ENCODE measurements around the gene HSD17B1.

Gene HSD17B1

DNA sequence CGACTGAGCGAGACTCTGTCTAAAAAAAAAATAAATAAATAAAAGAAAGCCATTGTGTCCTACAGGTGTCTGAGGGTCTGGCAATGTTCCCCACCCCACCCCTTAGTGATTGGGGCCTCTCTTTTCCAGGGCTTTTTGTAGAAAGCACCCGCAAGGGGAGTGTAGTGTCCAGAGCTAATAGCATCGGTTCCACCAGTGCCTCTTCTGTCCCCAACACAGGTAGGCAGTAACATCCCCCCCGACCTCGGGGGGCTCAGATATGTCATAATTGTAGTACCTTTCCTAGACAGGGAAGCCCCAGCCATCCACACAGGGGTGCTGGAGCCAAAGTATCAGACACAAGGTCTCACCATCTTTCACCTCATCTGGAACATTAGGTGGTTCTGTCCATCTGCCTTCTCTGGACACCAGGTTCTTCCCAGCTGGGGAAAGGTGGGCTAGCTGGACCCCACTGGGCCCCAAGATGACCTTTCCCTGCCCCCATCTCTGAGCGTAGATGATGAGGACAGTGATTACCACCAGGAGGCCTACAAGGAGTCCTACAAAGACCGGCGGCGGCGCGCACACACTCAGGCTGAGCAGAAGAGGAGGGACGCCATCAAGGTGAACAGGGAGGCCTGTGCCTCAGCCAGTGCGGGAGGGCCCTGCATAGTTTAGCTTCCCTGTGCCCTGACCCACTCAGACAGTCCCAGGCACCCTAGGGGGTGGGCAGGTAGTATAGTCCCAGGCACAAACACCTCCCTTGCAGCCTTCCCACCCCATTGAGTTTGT, 15.8 kb downstream of the HSD17B1 start:
- FAIRE-seq = no peak

DNA sequence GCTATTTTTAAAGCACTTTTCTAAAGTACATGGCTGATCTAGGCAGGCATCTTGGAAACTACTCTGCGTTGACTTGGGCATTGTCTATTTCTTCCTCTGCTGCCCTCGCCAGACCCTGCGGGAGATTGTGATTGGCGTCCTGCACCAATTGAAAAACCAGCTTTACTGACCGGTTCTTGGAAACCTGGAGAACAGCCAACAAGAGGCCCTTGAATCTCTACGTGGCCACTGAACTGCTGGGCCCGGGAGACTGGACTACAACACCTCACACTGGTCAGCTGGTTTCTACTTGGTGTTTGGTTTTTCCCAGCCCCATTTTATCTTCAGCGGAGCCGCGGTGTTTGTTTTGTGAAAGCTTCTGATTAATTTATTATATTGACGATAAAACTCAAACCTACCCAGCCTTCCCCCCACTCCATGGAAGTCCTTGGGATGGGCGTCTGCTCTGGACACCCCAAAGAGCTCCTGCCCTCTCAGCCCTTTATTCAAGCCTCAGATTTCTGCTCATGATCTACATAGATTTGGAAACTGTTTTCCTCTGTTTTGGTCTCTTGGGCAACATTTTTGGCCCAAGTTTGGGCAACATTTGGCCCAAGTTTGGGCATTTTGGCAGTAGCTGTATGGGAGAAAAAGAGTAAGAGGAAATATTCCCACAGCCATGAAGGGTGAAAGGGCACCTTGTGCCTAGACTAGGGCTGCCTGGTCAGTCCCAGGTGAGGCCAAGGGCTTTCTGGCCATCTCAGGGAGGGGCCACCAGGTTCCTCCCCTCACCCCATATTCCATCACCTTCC, 18.9 kb downstream of the HSD17B1 start:
- no peak for FAIRE-seq

DNA sequence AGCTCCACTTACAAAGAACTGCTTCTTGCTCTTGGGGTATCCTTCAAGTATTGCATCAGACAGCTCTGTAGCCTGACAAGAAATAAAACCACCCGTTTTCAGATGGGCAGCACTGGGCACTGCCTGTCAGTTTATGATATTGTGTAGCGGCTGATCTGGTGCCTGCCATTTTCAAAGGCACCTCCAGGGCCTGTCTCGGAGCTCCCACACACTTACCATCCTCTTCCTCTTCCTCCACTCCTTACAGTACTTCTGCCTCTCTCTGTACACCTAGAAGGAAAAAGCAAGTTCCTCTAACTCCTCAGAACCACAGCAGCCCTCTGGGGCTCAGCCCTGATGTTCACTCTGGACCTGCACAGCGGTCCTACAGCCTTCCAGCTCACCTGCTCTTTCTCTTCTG, 20.4 kb downstream of the HSD17B1 start:
- FAIRE-seq = no peak

DNA sequence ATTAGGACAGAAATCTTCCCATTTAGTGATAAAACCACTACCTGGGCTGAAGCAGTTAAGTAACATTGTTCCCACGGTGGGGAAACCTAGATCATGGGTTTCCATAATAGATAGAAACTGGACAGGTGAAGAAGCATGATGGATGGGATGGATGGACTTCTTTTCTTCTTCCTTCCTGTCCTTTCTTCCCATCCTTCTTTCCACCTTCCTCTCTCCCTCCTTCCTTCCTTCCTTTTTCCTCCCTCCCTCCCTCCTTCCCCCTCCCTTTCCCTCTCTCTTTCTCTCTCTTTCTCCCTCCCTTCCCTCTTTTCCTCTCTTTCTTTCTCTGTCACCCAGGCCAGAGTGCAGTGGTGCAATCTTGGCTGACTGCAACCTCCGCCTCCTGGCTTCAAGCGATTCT, 21.7 kb downstream of the HSD17B1 start:
- FAIRE-seq = no peak

DNA sequence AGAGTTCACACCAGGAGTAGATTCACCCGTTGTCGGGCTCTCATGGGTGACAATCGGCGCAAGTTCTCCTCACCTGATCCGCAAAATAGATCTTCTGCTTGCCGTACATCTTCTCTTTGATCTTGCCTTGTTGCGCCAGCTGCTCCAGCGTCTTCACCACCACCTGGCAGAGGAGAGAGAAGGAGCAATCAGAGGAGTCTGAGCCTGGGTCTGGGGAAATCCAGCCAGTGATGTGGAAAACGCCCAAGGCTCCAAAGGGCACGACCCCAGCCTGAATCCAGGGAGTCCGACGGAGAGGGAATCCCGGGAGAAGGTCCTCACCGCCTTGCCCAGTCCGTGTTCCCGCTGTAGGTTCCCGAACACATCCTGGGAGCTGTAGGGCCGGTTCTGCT, 24.4 kb downstream of the HSD17B1 start:
- no peak for FAIRE-seq

DNA sequence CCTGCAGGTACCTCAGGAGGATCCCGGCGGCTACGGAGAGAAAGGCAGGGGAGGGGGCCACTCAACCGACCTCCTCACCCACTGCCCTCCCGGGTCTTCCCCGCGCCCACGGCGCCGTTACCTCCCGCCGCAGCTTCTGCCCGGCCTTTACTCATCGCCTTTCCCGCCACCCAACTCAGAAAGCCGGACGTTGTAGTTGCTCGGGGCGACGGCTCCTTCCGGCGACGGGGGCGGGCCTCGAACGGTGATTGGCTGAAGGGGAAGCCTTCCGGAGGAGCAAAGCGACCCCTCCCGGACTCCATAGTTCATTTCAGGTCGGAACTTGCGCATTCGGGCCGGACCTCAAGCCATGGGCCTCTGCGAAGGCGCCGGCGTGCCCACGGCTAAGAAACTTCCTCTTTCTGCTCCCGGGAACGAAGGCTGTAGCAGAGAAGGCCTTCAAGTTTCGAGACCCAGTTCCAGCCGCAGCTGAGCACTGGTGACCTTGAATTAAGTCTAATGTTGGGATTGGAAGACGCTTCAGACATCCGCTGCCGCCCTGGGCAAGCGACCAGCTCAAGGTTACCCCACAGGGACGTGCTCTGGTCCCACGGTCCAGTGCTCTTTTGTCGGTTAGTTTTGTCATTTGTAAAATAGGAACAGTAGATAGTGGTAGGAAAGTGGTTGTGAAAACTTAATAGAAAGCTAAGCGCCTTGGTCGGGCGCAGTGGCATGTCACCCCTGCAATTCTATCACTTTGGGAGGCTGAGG, 25.0 kb downstream of the HSD17B1 start, which contains the start of gene PSMC3IP:
TSS of gene PSMC3IP (minus strand) at position 198 of the 750 bp plus-strand sequence. CDS start at position 155, 43 bp downstream.
- peak; percentile 93 for FAIRE-seq

DNA sequence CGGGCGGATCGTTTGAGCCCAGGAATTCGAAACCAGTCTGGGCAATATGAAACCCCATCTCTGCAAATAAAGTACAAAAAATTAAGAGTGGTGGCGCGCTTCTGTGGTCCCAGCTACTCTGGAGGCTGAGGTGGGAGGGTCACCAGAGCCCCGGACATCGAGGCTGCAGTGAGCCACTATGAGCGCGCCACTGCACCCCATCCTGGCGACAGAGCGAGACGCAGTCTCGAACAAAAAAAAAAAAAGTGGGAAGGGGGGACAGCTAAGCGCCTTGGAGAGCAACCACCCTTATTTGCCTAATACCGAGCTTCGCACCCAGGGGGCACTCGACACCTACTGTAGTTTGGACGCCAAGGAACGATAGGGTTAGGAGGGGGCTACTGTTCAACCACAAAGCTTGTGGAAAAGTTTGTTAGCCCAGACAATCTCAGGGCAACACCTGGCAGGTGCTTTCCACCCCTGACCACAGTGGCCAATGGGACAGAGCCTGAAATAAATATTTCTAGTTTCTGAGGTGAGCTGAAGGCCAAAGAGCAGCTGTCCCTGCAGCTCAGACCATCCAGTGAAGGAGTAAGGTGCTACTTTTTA, 25.7 kb downstream of the HSD17B1 start:
- FAIRE-seq = no peak

DNA sequence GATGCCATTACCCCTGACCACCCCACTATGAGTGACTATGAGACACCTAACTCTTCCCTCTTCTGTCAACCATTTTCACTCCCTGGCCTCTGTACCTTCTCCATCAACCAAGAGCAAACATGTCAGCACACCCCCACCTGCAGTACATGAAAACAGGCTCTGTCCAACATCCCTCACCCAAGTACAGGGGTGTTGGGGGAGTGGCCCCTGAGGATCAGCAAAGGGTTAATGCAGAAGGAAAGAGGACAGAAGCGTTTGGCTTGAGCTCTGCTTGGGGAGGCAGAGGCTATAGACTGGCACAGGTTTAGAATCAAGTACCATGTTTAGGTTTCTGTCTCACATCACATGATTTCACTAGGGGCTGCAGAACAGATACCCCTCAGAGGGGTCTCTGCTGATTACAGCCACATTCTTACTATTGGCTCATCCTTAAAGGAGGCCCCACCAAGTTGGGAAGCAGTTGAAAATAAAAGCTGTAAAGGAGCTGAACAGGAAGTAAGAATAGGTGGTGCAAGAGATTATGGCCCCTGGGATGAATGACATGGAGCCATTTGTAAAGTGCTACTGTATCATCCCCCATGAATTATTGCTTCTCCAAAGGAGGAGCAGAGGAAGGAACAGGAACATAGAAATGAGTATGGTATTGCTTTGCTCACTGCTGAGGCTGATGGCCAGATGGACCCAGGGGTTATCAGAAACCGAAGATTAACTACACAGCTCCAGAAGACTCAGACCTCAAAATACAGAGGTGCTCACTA, 27.2 kb downstream of the HSD17B1 start:
- no peak for FAIRE-seq

DNA sequence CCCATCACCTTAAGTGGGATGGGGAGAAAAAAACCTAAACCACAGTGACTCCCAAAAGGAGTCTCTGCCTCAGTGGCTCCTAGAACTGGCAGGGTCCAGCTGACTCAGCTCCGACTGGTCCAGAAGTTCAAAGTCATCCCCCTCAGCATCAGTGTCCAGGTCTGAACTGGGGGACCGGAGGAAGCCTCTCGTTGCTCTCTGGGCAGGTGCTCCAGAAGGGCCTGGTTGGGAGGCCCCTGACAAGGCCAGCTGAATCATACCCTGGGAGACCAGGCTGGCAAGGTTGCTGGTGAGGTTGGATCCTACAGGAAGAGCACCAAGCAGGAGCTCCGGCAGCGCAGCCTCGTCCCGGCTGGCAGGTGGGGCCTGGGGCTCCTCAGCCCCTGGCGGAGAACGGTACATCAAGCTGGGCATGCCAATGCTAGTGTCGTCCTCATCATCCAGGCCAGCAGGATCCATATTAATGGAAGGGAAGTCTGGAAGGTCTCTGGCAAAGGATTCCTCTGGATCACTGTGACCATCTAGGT, 29.1 kb downstream of the HSD17B1 start:
- FAIRE-seq = no peak

DNA sequence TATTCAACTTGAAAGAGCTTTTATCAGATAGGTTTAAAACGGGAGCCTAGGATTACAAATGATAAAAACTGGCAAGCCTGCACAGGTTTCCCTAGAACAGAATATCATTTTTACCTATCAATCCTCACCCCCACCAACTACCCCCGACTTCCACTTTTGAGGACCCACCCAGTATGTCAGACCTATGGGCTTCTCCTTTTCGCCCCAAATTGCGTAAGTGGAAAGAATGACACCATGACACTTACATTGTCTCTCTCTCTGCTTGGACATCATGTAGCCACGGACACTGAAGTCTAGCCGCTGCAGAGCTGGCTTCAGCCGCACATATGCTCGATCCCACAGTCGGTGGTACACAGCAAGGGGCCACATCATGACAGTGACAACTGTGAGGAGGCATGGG, 32.2 kb downstream of the HSD17B1 start:
- FAIRE-seq = no peak

DNA sequence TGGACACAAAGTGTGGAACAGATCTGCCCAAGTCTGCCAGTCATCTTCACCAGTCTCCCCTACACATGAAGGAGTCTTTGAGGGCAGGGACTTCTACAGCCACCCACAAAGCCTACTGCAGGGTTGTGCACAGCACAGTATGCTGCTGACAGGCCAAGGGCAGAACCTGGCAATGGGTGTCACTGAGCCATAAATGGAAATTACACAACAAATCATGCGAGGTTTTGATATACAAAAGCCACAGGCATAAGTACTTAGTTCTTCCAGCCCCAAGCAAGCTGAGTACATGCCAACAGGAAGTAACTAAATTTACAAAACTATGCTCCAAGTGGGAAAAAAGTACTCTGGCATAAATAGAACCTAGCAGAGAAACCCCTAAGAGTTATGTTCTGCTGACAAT, 32.6 kb downstream of the HSD17B1 start:
- FAIRE-seq = no peak

DNA sequence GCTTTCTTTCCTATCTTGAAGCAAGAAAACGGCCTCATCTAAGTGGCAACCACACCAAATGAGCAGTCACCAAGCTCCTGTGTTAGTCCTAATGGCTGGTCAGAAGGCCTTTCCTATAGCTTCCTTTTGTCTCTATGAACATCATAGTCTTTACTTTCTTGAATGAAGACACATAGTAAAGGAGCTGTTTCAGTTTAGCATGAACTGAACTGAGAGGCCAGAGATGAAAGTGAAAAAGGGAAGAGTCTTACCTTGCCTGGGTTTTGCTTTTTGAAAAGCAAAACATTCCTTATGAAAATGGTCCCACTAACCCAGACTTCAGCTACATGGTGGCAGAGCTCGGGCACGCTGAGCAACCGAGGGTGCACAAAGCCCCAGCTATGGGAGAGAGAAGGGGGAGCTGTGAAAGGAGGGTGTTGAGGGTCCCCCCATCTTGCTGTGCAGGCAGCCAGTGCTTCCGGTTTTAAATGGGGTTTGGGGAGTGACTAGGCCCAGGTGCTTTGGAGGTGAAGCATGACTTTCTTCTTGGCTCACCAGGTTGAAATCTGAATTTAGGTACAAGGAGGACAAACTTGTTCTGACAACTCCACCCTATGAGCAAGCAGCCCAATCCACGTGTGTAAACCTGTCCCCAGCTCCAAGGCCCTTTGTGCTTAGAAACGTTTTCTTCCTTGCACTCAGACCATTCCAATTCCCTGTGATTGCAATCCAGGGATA, 33.9 kb downstream of the HSD17B1 start:
- no peak for FAIRE-seq

DNA sequence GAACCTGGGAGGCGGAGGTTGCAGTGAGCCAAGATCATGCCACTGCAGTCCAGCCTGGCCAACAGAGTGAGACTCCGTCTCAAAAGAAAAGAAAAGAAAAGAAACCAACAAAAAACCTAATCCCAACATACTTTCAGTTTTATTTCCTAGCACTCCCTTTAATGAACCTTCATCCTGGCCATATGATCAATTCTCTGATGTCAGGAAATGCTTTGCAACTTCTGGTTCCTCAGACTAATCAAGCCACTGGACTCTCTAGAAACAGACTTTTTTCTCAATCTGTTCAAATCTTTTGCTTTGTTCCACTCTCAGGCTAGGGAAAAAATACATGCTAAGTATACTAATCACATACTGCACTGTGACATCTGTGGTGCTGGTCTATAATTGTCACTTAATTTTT, 38.2 kb downstream of the HSD17B1 start:
- FAIRE-seq = no peak

DNA sequence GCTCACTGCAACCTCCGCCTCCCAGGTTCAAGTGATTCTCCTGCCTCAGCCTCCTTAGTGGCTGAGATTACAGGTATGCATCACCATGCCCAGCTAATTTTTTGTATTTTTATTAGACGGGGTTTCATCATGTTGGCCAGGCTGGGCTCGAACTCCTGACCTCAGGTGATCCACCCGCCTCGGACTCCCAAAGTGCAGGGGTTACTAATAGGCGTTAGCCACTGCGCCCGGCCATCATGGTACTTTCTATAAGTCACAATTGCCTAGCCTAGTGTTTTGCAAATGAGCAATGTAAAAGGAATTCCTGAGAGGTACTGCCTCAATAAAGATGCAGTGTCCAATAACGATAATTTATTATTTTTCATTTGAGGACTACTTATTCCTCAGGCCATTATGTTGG, 38.7 kb downstream of the HSD17B1 start:
- FAIRE-seq = no peak

DNA sequence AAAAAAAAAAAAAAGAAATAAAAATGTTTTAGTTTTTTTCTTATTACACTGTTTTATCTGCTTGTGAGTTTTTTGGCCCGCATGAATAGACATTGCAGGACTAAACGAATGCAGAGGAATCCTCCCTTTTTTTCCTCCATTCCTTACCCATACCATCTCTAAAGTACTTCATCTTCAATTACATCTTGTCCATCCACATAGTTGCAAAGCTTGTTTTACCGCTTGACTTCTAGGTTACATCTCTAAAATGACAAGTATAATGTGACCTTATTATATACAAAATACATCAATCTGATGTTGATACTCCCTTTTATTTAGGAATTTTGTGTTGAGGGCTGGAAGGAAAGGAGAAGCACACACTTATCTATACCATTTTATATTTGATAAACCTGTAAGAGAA, 43.7 kb downstream of the HSD17B1 start:
- no peak for FAIRE-seq

DNA sequence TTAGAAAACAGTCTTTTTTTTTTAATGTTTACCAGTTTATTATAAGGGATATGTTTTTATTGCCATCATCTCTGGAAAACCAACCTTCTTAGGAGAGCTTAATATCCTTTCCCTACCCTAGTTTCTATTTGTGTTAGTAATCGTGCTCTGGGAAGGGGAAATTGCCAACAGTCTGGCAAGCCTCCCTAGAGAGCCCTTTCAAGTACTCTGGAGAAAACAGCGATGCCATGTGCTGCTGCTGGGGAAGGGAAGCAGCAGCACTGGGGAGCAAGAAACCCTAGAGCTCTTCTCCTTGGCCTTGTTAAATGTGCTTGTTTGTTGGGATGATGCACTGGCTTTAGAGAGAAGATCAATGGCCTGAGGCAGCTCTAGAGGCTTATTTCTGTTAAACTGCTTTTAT, 46.2 kb downstream of the HSD17B1 start:
- no peak for FAIRE-seq

DNA sequence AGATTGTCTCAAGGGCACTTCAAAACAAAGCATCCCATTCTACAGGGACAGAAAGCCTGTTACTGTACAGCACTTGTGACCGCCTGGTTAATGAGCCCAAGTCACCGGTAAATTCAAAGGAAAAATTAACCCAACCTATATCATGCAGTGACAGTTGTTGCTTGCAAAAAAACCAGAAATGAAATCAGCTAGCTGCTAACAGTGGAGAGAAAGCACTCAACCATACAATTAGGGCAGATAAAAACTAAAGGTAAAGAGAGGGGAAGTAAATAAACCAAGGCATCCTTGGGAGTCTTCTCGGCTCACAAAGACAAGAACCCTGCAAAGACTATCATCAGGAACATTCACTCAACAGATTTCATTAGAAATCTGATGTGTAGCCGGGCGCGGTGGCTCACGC, 50.6 kb downstream of the HSD17B1 start:
- no peak for FAIRE-seq

Measured in G401.6 (cell line).